GM19397 (cell line): ENCODE data around the gene CDH16.

ENCODE experiments used
- ATAC-seq: cut with Tn5 transposase; IDR thresholded peaks from one replicate; pipeline ENCODE4 v1.9.1; 2021; ENCODE audit warnings: mild to moderate bottlenecking, moderate library complexity; ENCODE audit not compliant: unreplicated experiment

The CDH16 gene

GRCh38 chr16:66930189-66930588, 11.5 kb upstream of the CDH16 start:
- ATAC-seq, result no peak

GRCh38 chr16:66928702-66929388, 10.2 kb upstream of the CDH16 start:
- ATAC-seq, result no peak

GRCh38 chr16:66927918-66928649, 9.4 kb upstream of the CDH16 start:
- no peak for ATAC-seq

GRCh38 chr16:66926961-66927436, 8.3 kb upstream of the CDH16 start:
- ATAC-seq, result no peak

GRCh38 chr16:66926171-66926947, 7.7 kb upstream of the CDH16 start:
- no peak for ATAC-seq

GRCh38 chr16:66925322-66925840, 6.7 kb upstream of the CDH16 start, which contains the start of gene RRAD:
TSS of gene RRAD (minus strand) at chr16:66925535. CDS start at chr16:66925179, 356 bp downstream.
- no peak for ATAC-seq

- ATAC-seq, result no peak
These were observed 6.0 kb upstream of the CDH16 start for GRCh38 chr16:66924527-66925321.

GRCh38 chr16:66923866-66924265, 5.2 kb upstream of the CDH16 start:
- no peak for ATAC-seq

GRCh38 chr16:66923247-66923731, 4.6 kb upstream of the CDH16 start:
- no peak for ATAC-seq

- ATAC-seq, result no peak
These were observed 3.2 kb upstream of the CDH16 start for GRCh38 chr16:66921729-66922450.

- ATAC-seq, result no peak
These were observed 2.4 kb upstream of the CDH16 start for GRCh38 chr16:66920924-66921680.

- no peak for ATAC-seq
These were observed 1.6 kb upstream of the CDH16 start for GRCh38 chr16:66920299-66920590.

GRCh38 chr16:66919569-66920298, 1.0 kb upstream of the CDH16 start:
- no peak for ATAC-seq

GRCh38 chr16:66918355-66918754, 330 bp downstream of the CDH16 start:
- ATAC-seq, result no peak

GRCh38 chr16:66917741-66918140, 944 bp downstream of the CDH16 start:
- ATAC-seq, result no peak

GRCh38 chr16:66916518-66916917, 2.2 kb downstream of the CDH16 start:
- no peak for ATAC-seq

GRCh38 chr16:66915041-66915440, 3.6 kb downstream of the CDH16 start:
- ATAC-seq, result no peak

- ATAC-seq, result no peak
These were observed 4.1 kb downstream of the CDH16 start for GRCh38 chr16:66914541-66914940.
